Activated gamma-delta T cell (primary cell): ENCODE measurements around the gene OSM.
A peak's percentile ranks its signal among the peaks of the same experiment; 100 is the strongest.
"Not testable (repeated sequence)": the region's sequence is repeated elsewhere in the genome, so short reads cannot be mapped to it uniquely, and the experiment has no call there.

Experiments
- DNase-seq: peaks from one replicate; lab custom pipeline; 2025; lab: John Stamatoyannopoulos, UW

OSM gene

GRCh38 chr22:30226192-30226832 is 40.3 kb downstream of the OSM start:
- no peak for DNase-seq

- no peak for DNase-seq
Measured at GRCh38 chr22:30225220-30225927, 41.3 kb downstream of the OSM start.

- no peak for DNase-seq
Measured at GRCh38 chr22:30224161-30224857, 42.3 kb downstream of the OSM start.

- no peak for DNase-seq
Measured at GRCh38 chr22:30223303-30223702, 43.3 kb downstream of the OSM start.

GRCh38 chr22:30222321-30222720 is 44.3 kb downstream of the OSM start:
- no peak for DNase-seq

GRCh38 chr22:30221121-30221992 is 45.3 kb downstream of the OSM start:
- peak; percentile 35 for DNase-seq

- no peak for DNase-seq
Measured at GRCh38 chr22:30220338-30221012, 46.2 kb downstream of the OSM start.

GRCh38 chr22:30219668-30220278 is 46.9 kb downstream of the OSM start:
- no peak for DNase-seq

GRCh38 chr22:30219049-30219654 is 47.5 kb downstream of the OSM start:
- no peak for DNase-seq

- no peak for DNase-seq
Measured at GRCh38 chr22:30217698-30218560, 48.7 kb downstream of the OSM start.

GRCh38 chr22:30216710-30217109 is 49.9 kb downstream of the OSM start:
- DNase-seq, result no peak

GRCh38 chr22:30216272-30216671 is 50.4 kb downstream of the OSM start:
- DNase-seq, result not testable (repeated sequence)

GRCh38 chr22:30214703-30215407 is 51.8 kb downstream of the OSM start:
- DNase-seq, result no peak

GRCh38 chr22:30212996-30213441 is 53.6 kb downstream of the OSM start:
- DNase-seq, result no peak
